Motor neuron (in vitro differentiated cells): ENCODE results near the gene GOSR2. TPM values are rescaled to one million over a fixed set of nuclear protein-coding genes. Genes with fewer than 3 reads are reported as not detected.

Experiments used
- ATAC-seq, 8 experiments: fragments of 200-7000 bp; cut with Tn5 transposase; replicated peaks in 6 of 8; 2 replicates each; pipeline ENCODE4 v1.8.0; 2021; ENCODE audit warnings: mild to moderate bottlenecking in 8 of 8, moderate library complexity in 8 of 8
- H3K27ac ChIP-seq, 2 donors: fragments of 250-450 bp; sonication (Bioruptor Pico); 2 replicates each; pipeline ENCODE4 v1.9.0; 2021; ENCODE audit warnings: antibody characterized with exemption in 2 of 2, mild to moderate bottlenecking in 2 of 2, moderate library complexity in 1 of 2
- H3K4me1 ChIP-seq, 2 donors: fragments of 250-450 bp; sonication (Bioruptor Pico); replicated peaks in 1 of 2; 2 replicates each; pipeline ENCODE4 v1.6.1; 2021; ENCODE audit warnings: antibody characterized with exemption in 2 of 2, mild to moderate bottlenecking in 2 of 2, moderate library complexity in 1 of 2
- H3K4me3 ChIP-seq, 5 donors: fragments of 250-450 bp; sonication (Bioruptor Pico); 2 replicates each; pipeline ENCODE4 v1.9.0; 2021; ENCODE audit warnings: antibody characterized with exemption in 5 of 5, mild to moderate bottlenecking in 5 of 5, moderate library complexity in 4 of 5
- WGBS, 10 experiments: fragments of 450-650 bp; shearing (Covaris generic); methylation state at CpG; one replicate each; pipeline ENCODE4 v1.0.0; 2022; 5-methylcytosine and 5-hydroxymethylcytosine counted together
- in situ Hi-C, 9 experiments: fragments of 400-800 bp; cut with MboI; loops; one replicate each; pipeline ENCODE4 v1.15.0; 2021; ENCODE audit warnings: low sequenced_read_pairs in 9 of 9, low pct_unique_long_range_greater_than_20kb in 2 of 9; ENCODE audit not compliant: unreplicated experiment in 9 of 9
- total RNA-seq, 8 experiments: library from RNA; unstranded; fragments of 300-600 nt; gene quantifications; 2 replicates each; pipeline versions ENCODE4 v1.2.3 to v1.2.4, GENCODE V29; 2022

The GOSR2 gene
- total RNA-seq, 8 experiments from 2014 or later, result 32.2 to 77.0 (median 45.1) TPM

- Histone ChIP-seq H3K4me3 (no peak overlapping the region), H3K27ac (no peak overlapping the region), H3K4me1 (peaks cover 0 to 9% of the 10 kb centered on the region in 2 donors)
- no peak for ATAC-seq
- in situ Hi-C loops, result no loop called here
- 0 to 86% (median 8%) methylated on average over 1 to 2 of the region's 2 CpGs; no CpG with 5 or more reads in 1 of the 10 experiments for WGBS, 10 experiments
These were observed 37.2 kb downstream of the GOSR2 start for GRCh38 chr17:46960152-46960551.

- peaks cover 0 to 9% of the 10 kb centered on the region in 2 donors for H3K4me1 ChIP-seq
- H3K27ac ChIP-seq, result no peak overlapping the region
- in situ Hi-C loops, result no loop called here
- WGBS, 10 experiments, result 0 to 17% (median 11%) methylated on average over 1 of the region's 1 CpG; no CpG with 5 or more reads in 4 of the 10 experiments
- H3K4me3 ChIP-seq, result no peak overlapping the region
- no peak for ATAC-seq
These were observed 39.4 kb downstream of the GOSR2 start for GRCh38 chr17:46962374-46962790.

GRCh38 chr17:46963571-46963970 lies 40.6 kb downstream of the GOSR2 start:
- in situ Hi-C loops, result no loop called here
- Histone ChIP-seq H3K4me1 (no peaks in the 10 kb centered on the region), H3K4me3 (no peak overlapping the region), H3K27ac (no peak overlapping the region)
- WGBS, 10 experiments, result 0 to 100% (median 100%) methylated on average over 1 to 2 of the region's 2 CpGs; no CpG with 5 or more reads in 5 of the 10 experiments
- no peak for ATAC-seq

- 30 to 88% (median 78%) methylated on average over 1 to 9 of the region's 9 CpGs; no CpG with 5 or more reads in 2 of the 10 experiments for WGBS, 10 experiments
- ATAC-seq, result peak in 3 of 8 experiments; percentile 48 to 59 (median 57)
- in situ Hi-C loops, result no loop called here
These were observed 41.6 kb downstream of the GOSR2 start for GRCh38 chr17:46964315-46965265.

GRCh38 chr17:46968224-46968834 lies 45.4 kb downstream of the GOSR2 start:
- 10 to 100% (median 70%) methylated on average over 1 to 3 of the region's 6 CpGs; no CpG with 5 or more reads in 3 of the 10 experiments for WGBS, 10 experiments
- Histone ChIP-seq H3K4me1 (no peaks in the 10 kb centered on the region), H3K4me3 (no peak overlapping the region), H3K27ac (no peak overlapping the region)
- in situ Hi-C loops, result no loop called here
- ATAC-seq, result peak in 2 of 8 experiments; percentile 3 to 13

More at GRCh38 chr17:46964315-46965265, 41.6 kb downstream of the GOSR2 start:
- Histone ChIP-seq H3K27ac (no peak overlapping the region), H3K4me3 (no peak overlapping the region), H3K4me1 (no peaks in the 10 kb centered on the region)

DNA sequence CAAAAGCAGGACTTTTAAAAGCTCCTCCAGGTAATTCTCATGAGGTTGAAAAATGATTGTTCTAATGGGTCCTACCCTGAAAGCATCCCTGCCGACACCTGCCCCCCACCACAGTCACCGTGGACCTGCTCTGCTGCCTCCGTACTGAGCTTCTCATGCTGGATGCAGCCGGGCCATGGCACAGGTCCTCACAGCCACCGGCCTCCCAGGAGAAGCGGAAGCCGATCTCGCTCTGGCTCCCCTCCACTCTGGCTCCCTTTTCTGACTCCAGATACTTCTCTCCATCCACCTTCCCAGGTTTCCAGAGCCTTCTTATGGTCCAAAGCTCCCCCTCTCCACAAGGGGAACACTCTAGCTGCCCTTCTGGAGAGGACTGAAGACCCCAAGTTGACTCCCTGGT lies 45.9 kb downstream of the GOSR2 start:
- in situ Hi-C loops, result no loop called here
- Histone ChIP-seq H3K27ac (no peak overlapping the region), H3K4me3 (no peak overlapping the region), H3K4me1 (no peaks in the 10 kb centered on the region)
- 62 to 100% (median 95%) methylated on average over 2 to 5 of the region's 8 CpGs; no CpG with 5 or more reads in 5 of the 10 experiments for WGBS, 10 experiments
- no peak for ATAC-seq

DNA sequence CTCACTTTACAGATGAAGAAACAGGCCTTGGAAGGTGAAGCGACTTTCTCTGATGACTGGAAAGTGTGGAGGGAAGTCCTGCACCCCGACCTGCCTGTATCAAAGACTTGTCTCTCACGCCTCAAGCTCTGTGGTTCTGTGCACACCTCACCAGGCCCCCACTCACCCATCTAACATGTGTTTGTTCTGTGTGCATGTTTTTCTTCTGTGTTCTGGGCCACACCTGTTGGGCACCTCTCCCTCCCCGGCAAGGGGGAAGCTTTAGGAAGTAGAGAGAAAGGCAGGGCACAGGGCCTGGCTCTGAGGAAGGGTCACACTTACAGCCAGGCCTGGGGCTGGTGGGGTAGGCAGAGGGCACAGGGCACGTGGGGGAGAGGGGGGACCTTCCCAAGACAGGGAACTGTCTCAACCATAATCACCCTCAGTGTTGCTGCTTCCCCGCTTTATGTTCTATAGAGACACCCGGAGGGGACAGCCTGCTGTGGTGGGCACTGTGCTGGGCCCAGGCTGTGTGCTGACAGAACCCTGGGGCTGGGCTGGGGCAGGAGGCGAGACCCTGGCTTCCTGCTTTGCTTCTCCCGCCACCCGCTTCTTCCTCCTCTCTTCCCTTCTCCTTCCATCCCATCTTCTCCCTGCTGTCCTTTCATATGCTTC lies 48.8 kb downstream of the GOSR2 start:
- no peak overlapping the region for H3K27ac ChIP-seq
- peak in 1 of 8 experiments; percentile 25 for ATAC-seq

GRCh38 chr17:46972346-46972745 lies 49.4 kb downstream of the GOSR2 start:
- Histone ChIP-seq H3K4me3 (no peak overlapping the region), H3K27ac (no peak overlapping the region), H3K4me1 (peaks cover 0 to 3% of the 10 kb centered on the region in 2 donors)
- no peak for ATAC-seq
- in situ Hi-C loops, result no loop called here
- WGBS, 10 experiments, result 53 to 94% (median 75%) methylated on average over 3 to 4 of the region's 6 CpGs; no CpG with 5 or more reads in 6 of the 10 experiments

More for the DNA sequence above, 48.8 kb downstream of the GOSR2 start:
- in situ Hi-C loops, result no loop called here
- 58 to 100% (median 90%) methylated on average over 1 to 4 of the region's 10 CpGs; no CpG with 5 or more reads in 3 of the 10 experiments for WGBS, 10 experiments
- H3K4me3 ChIP-seq, result no peak overlapping the region
- no peaks in the 10 kb centered on the region for H3K4me1 ChIP-seq

GRCh38 chr17:46974086-46974485 lies 51.1 kb downstream of the GOSR2 start:
- ATAC-seq, result no peak
- Histone ChIP-seq H3K27ac (no peak overlapping the region), H3K4me1 (peaks cover 5% of the 10 kb centered on the region in 2 donors), H3K4me3 (no peak overlapping the region)
- in situ Hi-C loops, result no loop called here
- WGBS, 10 experiments, result 17 to 100% (median 80%) methylated on average over 1 to 2 of the region's 11 CpGs; no CpG with 5 or more reads in 6 of the 10 experiments

DNA sequence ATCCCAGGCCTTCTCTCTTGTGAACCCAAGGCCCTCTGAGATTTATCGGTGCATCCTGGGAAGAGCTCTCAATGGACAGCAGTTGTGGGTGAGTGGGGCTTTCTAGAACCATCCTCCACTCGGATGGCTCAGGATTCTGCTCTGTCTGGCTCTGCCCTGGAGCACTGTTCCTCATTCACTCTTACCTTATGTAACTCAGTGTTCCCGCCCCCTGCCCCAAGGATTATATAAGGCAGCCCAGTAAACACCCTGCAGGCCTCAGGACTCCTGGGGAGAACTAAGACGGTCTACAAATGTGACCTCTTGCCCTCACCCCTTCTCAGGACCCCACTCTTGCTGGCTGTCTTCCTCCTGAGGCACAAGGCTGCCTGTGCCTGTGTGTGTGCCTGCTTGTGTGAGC lies 52.3 kb downstream of the GOSR2 start:
- H3K4me1 ChIP-seq, result peaks cover 5% of the 10 kb centered on the region in 2 donors
- no peak overlapping the region for H3K27ac ChIP-seq
- 50 to 100% (median 74%) methylated on average over 1 to 3 of the region's 4 CpGs; no CpG with 5 or more reads in 4 of the 10 experiments for WGBS, 10 experiments
- in situ Hi-C loops, result no loop called here
- ATAC-seq, result no peak
- no peak overlapping the region for H3K4me3 ChIP-seq

DNA sequence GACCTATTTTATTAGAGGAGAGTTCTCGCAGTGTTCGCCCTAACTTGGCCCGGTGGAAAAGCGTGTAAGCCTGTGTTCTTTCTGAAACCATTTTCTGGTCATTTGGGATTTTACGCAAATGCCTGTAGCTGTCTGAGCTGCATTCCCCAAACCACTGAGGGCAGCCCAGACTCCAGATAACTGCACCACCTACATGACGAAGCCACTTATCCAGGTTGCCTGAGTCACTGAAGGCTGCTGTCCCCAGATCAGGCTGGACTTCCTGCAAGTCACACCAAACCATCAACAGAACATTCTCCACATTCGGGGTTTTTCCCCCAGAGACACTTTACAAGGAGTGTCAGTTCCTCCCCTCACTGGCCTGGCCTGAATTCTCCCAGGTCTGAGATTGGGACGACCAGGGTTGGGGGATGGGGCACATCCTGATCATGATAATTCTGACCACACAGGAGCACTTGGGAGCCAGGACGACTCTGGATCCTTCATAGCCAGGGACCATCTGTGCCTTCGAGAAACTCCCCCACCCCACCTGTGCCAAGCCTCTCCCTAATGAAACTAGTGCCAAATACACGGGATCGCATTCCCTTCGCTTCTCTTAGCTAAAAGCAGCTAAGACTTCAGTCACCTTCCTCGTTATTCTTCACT lies 53.8 kb downstream of the GOSR2 start:
- WGBS, 10 experiments, result 70 to 100% (median 82%) methylated on average over 1 to 9 of the region's 14 CpGs; no CpG with 5 or more reads in 1 of the 10 experiments
- ATAC-seq, result no peak
- H3K4me3 ChIP-seq, result no peak overlapping the region
- in situ Hi-C loops, result no loop called here
- H3K27ac ChIP-seq, result no peak overlapping the region
- peaks cover 5% of the 10 kb centered on the region in 2 donors for H3K4me1 ChIP-seq

DNA sequence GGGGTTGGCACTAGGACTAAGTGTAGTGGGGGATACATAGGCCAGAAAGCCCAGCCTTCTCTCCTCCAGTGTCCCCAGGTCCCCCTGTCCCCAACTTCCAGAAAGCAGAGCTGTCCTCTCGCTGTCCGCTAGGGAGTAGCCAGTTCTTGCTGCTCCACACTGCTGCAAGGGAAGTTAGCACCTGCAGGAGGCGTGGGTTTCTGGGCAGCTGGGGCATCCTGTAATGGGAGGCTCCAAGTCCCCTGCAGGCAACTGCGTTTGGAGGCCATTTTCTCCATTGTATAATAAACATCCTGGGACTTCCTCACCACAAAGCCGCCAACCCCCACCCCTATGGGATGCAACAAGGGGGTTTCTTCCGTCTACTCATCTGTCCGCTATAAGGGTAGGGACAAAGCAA lies 54.4 kb downstream of the GOSR2 start:
- WGBS, 10 experiments, result 20 to 100% (median 60%) methylated on average over 1 to 4 of the region's 7 CpGs; no CpG with 5 or more reads in 4 of the 10 experiments
- in situ Hi-C loops, result no loop called here
- no peak overlapping the region for H3K4me3 ChIP-seq
- peak in 7 of 8 experiments; percentile 32 to 77 (median 42) for ATAC-seq
- no peak overlapping the region for H3K27ac ChIP-seq
- H3K4me1 ChIP-seq, result peaks cover 5% of the 10 kb centered on the region in 2 donors
